D721Med (cell line): ENCODE measurements around the gene CHRM2.

Source experiments
- DNase-seq: peaks from one replicate; pipeline ENCODE4 v3.0.0; 2011; ENCODE audit warnings: low spot score; ENCODE audit not compliant: insufficient read length
- FAIRE-seq: peaks from 2 replicates; lab custom pipeline; 2011; peaks lifted over from hg19 to GRCh38; lab: Jason Lieb, UNC
- CTCF ChIP-seq: IDR thresholded peaks from 2 replicates; pipeline ENCODE4 v1.5.1; 2012; ENCODE audit warnings: mild to moderate bottlenecking, control low read depth; ENCODE audit not compliant: insufficient read depth; ENCODE audit errors: missing control alignments

The CHRM2 gene

GRCh38 chr7:136966825-136967224, 98.4 kb downstream of the CHRM2 start:
- no peak for TF ChIP-seq CTCF
- FAIRE-seq, result no peak
- no peak for DNase-seq

- DNase-seq (no peak), FAIRE-seq (no peak)
- TF ChIP-seq CTCF, result no peak
Measured at GRCh38 chr7:136969761-136970160, 101.3 kb downstream of the CHRM2 start.

GRCh38 chr7:136971776-136972175, 103.3 kb downstream of the CHRM2 start:
- FAIRE-seq (no peak), DNase-seq (no peak)
- TF ChIP-seq CTCF, result no peak

GRCh38 chr7:136976504-136977251, 108.2 kb downstream of the CHRM2 start:
- TF ChIP-seq CTCF, result no peak
- no peak for FAIRE-seq

DNA sequence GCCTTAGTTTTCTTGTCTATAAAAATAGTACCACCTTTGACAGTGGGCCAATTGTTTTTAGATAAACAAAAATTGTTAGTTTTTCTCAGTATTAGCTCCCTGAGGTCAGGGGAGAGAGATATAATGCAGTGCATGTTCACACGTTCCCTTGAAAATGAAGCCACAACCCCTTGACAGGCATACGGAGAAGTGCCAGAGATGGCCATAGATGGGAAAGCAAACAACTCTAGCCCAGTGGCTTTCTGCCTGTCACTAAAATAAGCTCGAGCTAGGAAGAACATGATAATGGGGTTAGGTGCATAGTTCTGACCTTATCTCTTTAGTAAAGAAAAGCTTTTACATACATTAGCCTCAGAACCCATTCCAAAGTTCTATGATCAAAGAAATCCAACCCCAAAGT, 124.9 kb downstream of the CHRM2 start:
- FAIRE-seq (no peak), DNase-seq (no peak)
- TF ChIP-seq CTCF, result no peak

More at GRCh38 chr7:136976504-136977251, 108.2 kb downstream of the CHRM2 start:
- DNase-seq, result no peak

GRCh38 chr7:136997735-136998134, 129.3 kb downstream of the CHRM2 start:
- TF ChIP-seq CTCF, result no peak
- no peak for DNase-seq
- no peak for FAIRE-seq

- no peak for DNase-seq
- TF ChIP-seq CTCF, result no peak
- FAIRE-seq, result no peak
Measured at GRCh38 chr7:136998495-136998894, 130.0 kb downstream of the CHRM2 start.
